Nephron (organoid): Measurements from ENCODE around the gene DCTN3.

Experiments used
- H3K27ac Mint-ChIP-seq, 3 experiments: 2 replicates each; pipeline ENCODE4 v1.8.0; 2020; ENCODE audit warnings: mixed read lengths in 3 of 3, mild to moderate bottlenecking in 2 of 3, moderate library complexity in 1 of 3
- H3K27me3 Mint-ChIP-seq: 2 replicates; pipeline ENCODE4 v1.8.0; 2021; ENCODE audit warnings: low read depth, mild to moderate bottlenecking, moderate library complexity, mixed read lengths
- H3K36me3 Mint-ChIP-seq: 2 replicates; pipeline ENCODE4 v1.8.0; 2020; ENCODE audit warnings: low read depth, mixed read lengths
- H3K4me1 Mint-ChIP-seq: 2 replicates; pipeline ENCODE4 v1.8.0; 2020; ENCODE audit warnings: mixed read lengths
- H3K4me3 Mint-ChIP-seq, 3 experiments: 2 replicates each; pipeline ENCODE4 v1.8.0; 2020; ENCODE audit warnings: mild to moderate bottlenecking in 3 of 3, mixed read lengths in 3 of 3, moderate library complexity in 2 of 3
- H3K9me3 Mint-ChIP-seq: 2 replicates; pipeline ENCODE4 v1.8.0; 2020; ENCODE audit warnings: mixed read lengths
- TF ChIP-seq, protein P1 (sequence below), 3 experiments: fragments of 200-600 bp; sonication (generic); IDR thresholded peaks; one replicate each; pipeline ENCODE4 v1.5.0; 2021; ENCODE audit warnings: antibody characterized with exemption in 3 of 3; ENCODE audit not compliant: unreplicated experiment in 3 of 3

Gene DCTN3

GRCh38 chr9:34564617-34565016, 55.7 kb downstream of the DCTN3 start:
- Mint-ChIP-seq H3K9me3 (no peaks in the 10 kb centered on the region), H3K27ac (peak overlapping the region in 2 of 3 experiments; percentile 30 to 70), H3K27me3 (peaks cover 17% of the 10 kb centered on the region), H3K4me1 (peaks cover 80% of the 10 kb centered on the region), H3K4me3 (peak overlapping the region in 1 of 3 experiments; percentile 22), H3K36me3 (peaks cover 41% of the 10 kb centered on the region)
- TF ChIP-seq, protein P1, sequence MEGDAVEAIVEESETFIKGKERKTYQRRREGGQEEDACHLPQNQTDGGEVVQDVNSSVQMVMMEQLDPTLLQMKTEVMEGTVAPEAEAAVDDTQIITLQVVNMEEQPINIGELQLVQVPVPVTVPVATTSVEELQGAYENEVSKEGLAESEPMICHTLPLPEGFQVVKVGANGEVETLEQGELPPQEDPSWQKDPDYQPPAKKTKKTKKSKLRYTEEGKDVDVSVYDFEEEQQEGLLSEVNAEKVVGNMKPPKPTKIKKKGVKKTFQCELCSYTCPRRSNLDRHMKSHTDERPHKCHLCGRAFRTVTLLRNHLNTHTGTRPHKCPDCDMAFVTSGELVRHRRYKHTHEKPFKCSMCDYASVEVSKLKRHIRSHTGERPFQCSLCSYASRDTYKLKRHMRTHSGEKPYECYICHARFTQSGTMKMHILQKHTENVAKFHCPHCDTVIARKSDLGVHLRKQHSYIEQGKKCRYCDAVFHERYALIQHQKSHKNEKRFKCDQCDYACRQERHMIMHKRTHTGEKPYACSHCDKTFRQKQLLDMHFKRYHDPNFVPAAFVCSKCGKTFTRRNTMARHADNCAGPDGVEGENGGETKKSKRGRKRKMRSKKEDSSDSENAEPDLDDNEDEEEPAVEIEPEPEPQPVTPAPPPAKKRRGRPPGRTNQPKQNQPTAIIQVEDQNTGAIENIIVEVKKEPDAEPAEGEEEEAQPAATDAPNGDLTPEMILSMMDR (IDR thresholded peaks at IDR 0.05; ENCODE audit: unreplicated experiment in 3 of 3), result no peak
